Measurements from ENCODE around the gene MANBA.

The MANBA gene

GRCh38 chr4:102760645-102761295, at the start of gene MANBA:
Gene MANBA, minus strand, starts transcription at chr4:102760968. Its CDS starts 74 bp downstream, at chr4:102760894.
- H3K36me3 Mint-ChIP-seq, result peaks cover 13% of the 10 kb centered on the region
- H3K9me3 Mint-ChIP-seq, result peaks cover 3% of the 10 kb centered on the region
- CTCF ChIA-PET, result interaction anchor here (0.7 to 1.2 kb wide), 3 partner anchors 32 to 67 kb away, joined by 3 to 4 read pairs (median 3); partner anchors contain the start of gene UBE2D3
- peak within 1 kb of the TSS; percentile 94 for H3K4me3 Mint-ChIP-seq
- H3K27me3 Mint-ChIP-seq, result peaks cover 6% of the 10 kb centered on the region
- H3K4me1 Mint-ChIP-seq, result peaks cover 38% of the 10 kb centered on the region
- peak within 1 kb of the TSS; percentile 80 for H3K27ac Mint-ChIP-seq
- peak; percentile 92 for DNase-seq

- Mint-ChIP-seq H3K4me3 (no peak overlapping the region), H3K36me3 (peaks cover 66% of the 10 kb centered on the region), H3K27me3 (no peaks in the 10 kb centered on the region), H3K9me3 (no peaks in the 10 kb centered on the region), H3K27ac (no peak overlapping the region), H3K4me1 (peaks cover 56% of the 10 kb centered on the region)
- no peak for DNase-seq
- CTCF ChIA-PET, result interaction anchor here (0.6 to 1.0 kb wide), 5 partner anchors 12 to 148 kb away, joined by 3 to 4 read pairs (median 3); partner anchors contain the start of gene MANBA
These were observed 48.9 kb upstream of the MANBA start for GRCh38 chr4:102809691-102810090.

DNA sequence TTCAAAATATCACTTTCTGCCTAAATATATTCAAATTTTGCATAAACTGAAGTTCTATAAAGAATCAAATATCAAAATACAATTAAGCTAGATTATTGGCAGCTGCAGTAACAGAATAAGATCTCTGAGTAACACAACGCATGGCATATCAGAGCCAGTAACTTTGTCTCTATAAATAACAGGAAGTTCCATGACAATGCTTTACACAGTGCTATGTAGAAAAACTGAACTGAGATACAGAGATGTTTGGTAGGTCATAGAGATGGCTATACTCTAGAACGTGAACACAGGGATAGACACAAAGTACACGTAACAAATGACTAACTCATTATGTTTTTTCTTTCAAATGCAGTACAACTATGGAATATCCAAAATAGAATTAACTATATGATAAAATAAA, 48.4 kb upstream of the MANBA start:
- CTCF ChIA-PET, result interaction anchor here (0.6 to 1.0 kb wide), 3 partner anchors 23 to 147 kb away, joined by 3 to 4 read pairs (median 3); partner anchors contain the start of gene MANBA
- H3K4me3 Mint-ChIP-seq, result no peak overlapping the region
- H3K36me3 Mint-ChIP-seq, result peaks cover 62% of the 10 kb centered on the region
- H3K27me3 Mint-ChIP-seq, result no peaks in the 10 kb centered on the region
- no peaks in the 10 kb centered on the region for H3K9me3 Mint-ChIP-seq
- no peak for DNase-seq
- peaks cover 53% of the 10 kb centered on the region for H3K4me1 Mint-ChIP-seq
- peak overlapping the region; percentile 21 for H3K27ac Mint-ChIP-seq

- DNase-seq, result no peak
- Mint-ChIP-seq H3K27ac (no peak overlapping the region), H3K4me3 (no peak overlapping the region), H3K36me3 (peaks cover 59% of the 10 kb centered on the region), H3K9me3 (no peaks in the 10 kb centered on the region), H3K27me3 (no peaks in the 10 kb centered on the region), H3K4me1 (peaks cover 43% of the 10 kb centered on the region)
- CTCF ChIA-PET, result no interaction called here
These were observed 47.2 kb upstream of the MANBA start for GRCh38 chr4:102808009-102808408.

- DNase-seq, result no peak
- H3K36me3 Mint-ChIP-seq, result peaks cover 60% of the 10 kb centered on the region
- CTCF ChIA-PET, result no interaction called here
- no peaks in the 10 kb centered on the region for H3K9me3 Mint-ChIP-seq
- H3K4me3 Mint-ChIP-seq, result no peak overlapping the region
- H3K27ac Mint-ChIP-seq, result no peak overlapping the region
- peaks cover 43% of the 10 kb centered on the region for H3K4me1 Mint-ChIP-seq
- H3K27me3 Mint-ChIP-seq, result no peaks in the 10 kb centered on the region
These were observed 46.6 kb upstream of the MANBA start for GRCh38 chr4:102807345-102807744.

DNA sequence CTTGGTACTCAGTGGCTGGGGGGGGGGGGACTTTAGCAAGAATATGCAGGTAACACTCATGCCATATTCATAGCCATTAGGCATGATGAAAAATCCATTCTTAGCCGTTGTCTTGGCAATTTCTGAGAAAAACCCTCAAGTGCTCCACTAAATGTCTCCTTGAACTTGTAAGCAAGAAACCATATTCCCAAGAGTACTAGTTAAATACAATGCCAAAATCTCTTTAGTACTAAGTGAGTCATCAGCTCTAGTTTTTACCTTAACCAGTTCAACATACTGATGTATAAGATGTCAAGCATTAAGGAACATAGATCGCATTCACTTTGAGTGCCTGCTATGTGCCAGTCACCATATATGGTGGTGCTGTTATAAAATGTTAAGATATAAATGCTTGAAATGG, 39.0 kb upstream of the MANBA start:
- no peaks in the 10 kb centered on the region for H3K9me3 Mint-ChIP-seq
- DNase-seq, result no peak
- CTCF ChIA-PET, result no interaction called here
- H3K27me3 Mint-ChIP-seq, result no peaks in the 10 kb centered on the region
- H3K4me1 Mint-ChIP-seq, result peaks cover 3% of the 10 kb centered on the region
- no peak overlapping the region for H3K27ac Mint-ChIP-seq
- H3K36me3 Mint-ChIP-seq, result peaks cover 56% of the 10 kb centered on the region
- H3K4me3 Mint-ChIP-seq, result no peak overlapping the region

DNA sequence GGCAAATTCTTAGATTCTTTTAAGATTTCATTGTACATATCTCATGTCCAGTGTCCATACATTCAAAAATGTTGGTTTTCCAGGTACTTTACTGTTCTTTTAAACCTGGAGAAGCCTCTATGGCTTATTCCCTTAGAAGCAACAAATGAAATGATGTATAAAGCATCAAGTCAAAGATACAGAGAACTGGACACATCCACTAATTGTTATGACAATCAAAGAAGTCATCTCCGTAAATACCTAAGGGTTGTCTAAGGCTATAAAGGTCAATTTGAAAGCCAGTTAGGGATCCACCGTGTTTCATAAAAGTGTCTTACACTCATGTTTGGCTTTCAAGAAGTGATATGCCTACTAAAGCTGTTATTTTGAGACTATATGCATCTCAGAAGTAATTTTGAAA, 34.2 kb upstream of the MANBA start:
- Mint-ChIP-seq H3K27ac (no peak overlapping the region), H3K27me3 (no peaks in the 10 kb centered on the region), H3K4me1 (peaks cover 5% of the 10 kb centered on the region), H3K4me3 (no peak overlapping the region), H3K36me3 (peaks cover 69% of the 10 kb centered on the region), H3K9me3 (no peaks in the 10 kb centered on the region)
- CTCF ChIA-PET, result no interaction called here
- DNase-seq, result no peak

GRCh38 chr4:102792361-102792936, 31.7 kb upstream of the MANBA start:
- DNase-seq, result no peak
- no peaks in the 10 kb centered on the region for H3K9me3 Mint-ChIP-seq
- CTCF ChIA-PET, result interaction anchor here (1.0 to 1.2 kb wide), 2 partner anchors 11 to 31 kb away, joined by 3 read pairs; no protein-coding TSS in a partner anchor
- H3K36me3 Mint-ChIP-seq, result peaks cover 53% of the 10 kb centered on the region
- H3K27me3 Mint-ChIP-seq, result no peaks in the 10 kb centered on the region
- no peak overlapping the region for H3K27ac Mint-ChIP-seq
- no peak overlapping the region for H3K4me3 Mint-ChIP-seq
- H3K4me1 Mint-ChIP-seq, result peaks cover 5% of the 10 kb centered on the region

- no peaks in the 10 kb centered on the region for H3K9me3 Mint-ChIP-seq
- peaks cover 5% of the 10 kb centered on the region for H3K4me1 Mint-ChIP-seq
- no peak overlapping the region for H3K27ac Mint-ChIP-seq
- peaks cover 46% of the 10 kb centered on the region for H3K36me3 Mint-ChIP-seq
- H3K27me3 Mint-ChIP-seq, result no peaks in the 10 kb centered on the region
- no peak for DNase-seq
- H3K4me3 Mint-ChIP-seq, result no peak overlapping the region
- CTCF ChIA-PET, result no interaction called here
These were observed 30.6 kb upstream of the MANBA start for GRCh38 chr4:102791318-102791835.

DNA sequence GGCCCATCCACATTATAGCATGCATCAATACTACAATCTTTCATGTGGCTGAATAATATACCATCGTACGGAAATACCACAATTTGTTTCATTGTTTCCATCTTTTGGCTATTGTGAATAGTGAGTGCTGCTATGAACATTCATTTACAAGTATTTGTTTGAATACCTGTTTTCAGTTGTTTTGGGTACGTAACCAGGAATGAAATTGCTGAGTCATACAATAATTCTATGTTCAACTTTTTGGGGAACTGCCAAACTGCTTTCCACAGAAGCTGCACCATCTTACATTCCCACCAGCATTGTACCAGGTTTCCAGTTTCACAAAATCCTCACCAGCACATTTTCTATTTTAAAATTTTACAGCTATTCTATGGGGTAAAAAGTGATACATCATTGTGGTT, 28.5 kb upstream of the MANBA start:
- Mint-ChIP-seq H3K9me3 (no peaks in the 10 kb centered on the region), H3K27me3 (peaks cover 1% of the 10 kb centered on the region), H3K27ac (no peak overlapping the region), H3K4me3 (no peak overlapping the region), H3K4me1 (peaks cover 5% of the 10 kb centered on the region), H3K36me3 (peaks cover 28% of the 10 kb centered on the region)
- CTCF ChIA-PET, result no interaction called here
- DNase-seq, result no peak

DNA sequence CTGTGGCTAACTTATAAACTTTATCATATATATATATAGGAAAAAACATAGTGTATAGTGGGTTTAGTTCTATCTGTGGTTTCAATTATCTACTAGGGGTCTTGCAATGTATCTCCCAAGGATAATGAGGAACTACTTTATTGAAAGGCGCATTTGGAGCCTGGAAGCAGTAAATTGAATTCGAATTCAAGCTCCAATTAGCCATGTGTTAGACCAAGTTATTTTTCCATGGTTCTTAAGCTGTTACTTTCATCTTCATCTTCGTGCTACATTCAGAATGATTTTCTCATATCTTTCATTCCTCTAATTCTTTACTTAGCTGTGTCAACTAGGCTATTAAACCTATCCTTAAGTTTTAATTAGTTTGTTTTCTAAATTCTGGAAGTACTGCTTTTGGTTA, 27.2 kb upstream of the MANBA start:
- H3K27me3 Mint-ChIP-seq, result peaks cover 4% of the 10 kb centered on the region
- DNase-seq, result no peak
- no peak overlapping the region for H3K27ac Mint-ChIP-seq
- CTCF ChIA-PET, result no interaction called here
- peaks cover 18% of the 10 kb centered on the region for H3K36me3 Mint-ChIP-seq
- no peaks in the 10 kb centered on the region for H3K9me3 Mint-ChIP-seq
- H3K4me3 Mint-ChIP-seq, result no peak overlapping the region
- H3K4me1 Mint-ChIP-seq, result peaks cover 5% of the 10 kb centered on the region

DNA sequence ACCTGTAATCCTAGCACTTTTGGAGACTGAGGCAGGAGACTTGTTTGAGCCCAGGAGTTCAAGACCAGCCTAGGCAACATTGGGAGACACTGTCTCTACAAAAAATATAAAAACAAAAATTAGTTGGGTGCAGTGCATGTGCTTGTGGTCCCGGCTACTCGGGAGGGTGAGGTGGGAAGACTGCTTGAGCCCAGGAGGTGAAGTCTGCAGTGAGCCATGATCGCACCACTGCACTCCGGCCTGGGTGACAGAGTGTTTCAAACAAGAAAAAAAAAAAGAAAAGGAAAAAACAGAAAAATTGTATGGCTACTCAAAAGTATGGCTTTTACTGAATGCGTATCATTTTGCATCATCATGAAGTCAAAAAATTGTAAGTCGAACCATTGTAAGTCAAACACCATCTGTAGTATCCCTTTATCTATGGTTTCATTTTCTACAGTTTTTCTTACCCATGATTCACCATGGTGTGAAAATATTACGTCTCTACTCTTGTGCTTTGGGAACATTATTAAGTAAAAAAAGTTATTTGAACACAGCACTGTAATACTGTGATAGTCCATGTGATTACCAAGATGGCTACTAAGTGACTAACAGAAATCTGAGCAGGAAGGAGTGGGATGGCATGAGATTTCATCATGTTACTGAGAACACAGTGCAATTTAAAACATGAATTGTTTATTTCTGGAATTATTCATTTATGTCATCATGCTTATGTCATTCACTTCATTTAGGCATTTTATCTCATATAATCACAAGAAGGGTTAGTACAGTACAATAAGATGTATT, 26.5 kb upstream of the MANBA start:
- H3K4me1 Mint-ChIP-seq, result peaks cover 2% of the 10 kb centered on the region
- no peak overlapping the region for H3K27ac Mint-ChIP-seq
- no peaks in the 10 kb centered on the region for H3K9me3 Mint-ChIP-seq
- peaks cover 11% of the 10 kb centered on the region for H3K36me3 Mint-ChIP-seq
- no peak overlapping the region for H3K4me3 Mint-ChIP-seq
- H3K27me3 Mint-ChIP-seq, result peaks cover 4% of the 10 kb centered on the region
- no peak for DNase-seq
- CTCF ChIA-PET, result no interaction called here

DNA sequence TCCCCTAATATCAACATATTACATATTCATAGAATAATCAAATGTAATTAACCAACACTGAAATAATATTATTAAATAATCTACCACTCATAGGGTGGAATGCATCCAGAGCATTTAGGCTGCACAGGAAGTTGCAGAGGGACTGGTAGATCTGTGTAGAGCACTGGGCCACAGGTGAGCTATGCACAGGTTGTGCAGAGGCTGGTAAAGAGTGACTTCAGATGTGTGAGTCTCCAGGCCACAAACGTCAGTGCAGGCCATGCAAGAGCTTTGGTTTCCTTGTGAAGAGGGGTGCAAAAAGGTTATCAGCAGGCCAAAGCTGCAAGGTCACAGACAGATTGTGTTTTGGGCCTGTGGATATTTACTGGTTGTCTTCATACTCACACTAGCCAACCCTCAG, 25.5 kb upstream of the MANBA start:
- Mint-ChIP-seq H3K9me3 (no peaks in the 10 kb centered on the region), H3K27me3 (peaks cover 4% of the 10 kb centered on the region), H3K27ac (no peak overlapping the region), H3K36me3 (peaks cover 2% of the 10 kb centered on the region), H3K4me3 (no peak overlapping the region), H3K4me1 (no peaks in the 10 kb centered on the region)
- CTCF ChIA-PET, result no interaction called here
- no peak for DNase-seq

DNA sequence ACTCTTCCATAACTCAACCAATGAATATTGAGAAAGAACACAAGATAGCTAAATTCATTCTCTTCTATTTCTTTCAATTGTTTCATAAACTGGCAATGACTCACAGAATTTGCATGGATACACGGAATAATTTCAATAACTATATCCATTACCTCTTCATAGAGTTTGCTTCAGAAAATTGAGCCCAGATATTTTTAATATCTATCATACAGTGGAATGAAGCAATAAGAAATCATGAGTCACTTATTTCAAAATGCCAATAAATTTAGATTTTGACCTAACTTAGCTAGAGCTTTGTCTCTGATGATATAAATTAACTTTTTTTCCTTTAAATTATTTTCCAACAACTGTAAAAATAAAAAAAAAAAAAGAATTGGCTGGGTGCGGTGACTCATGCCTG, 22.2 kb upstream of the MANBA start:
- no peaks in the 10 kb centered on the region for H3K9me3 Mint-ChIP-seq
- no peak overlapping the region for H3K27ac Mint-ChIP-seq
- CTCF ChIA-PET, result no interaction called here

More for the DNA sequence above, 22.2 kb upstream of the MANBA start:
- DNase-seq, result no peak
- Mint-ChIP-seq H3K36me3 (peaks cover 3% of the 10 kb centered on the region), H3K27me3 (peaks cover 12% of the 10 kb centered on the region), H3K4me3 (no peak overlapping the region), H3K4me1 (no peaks in the 10 kb centered on the region)
